ENCODE data around the gene RNASE12.

The RNASE12 gene

DNA sequence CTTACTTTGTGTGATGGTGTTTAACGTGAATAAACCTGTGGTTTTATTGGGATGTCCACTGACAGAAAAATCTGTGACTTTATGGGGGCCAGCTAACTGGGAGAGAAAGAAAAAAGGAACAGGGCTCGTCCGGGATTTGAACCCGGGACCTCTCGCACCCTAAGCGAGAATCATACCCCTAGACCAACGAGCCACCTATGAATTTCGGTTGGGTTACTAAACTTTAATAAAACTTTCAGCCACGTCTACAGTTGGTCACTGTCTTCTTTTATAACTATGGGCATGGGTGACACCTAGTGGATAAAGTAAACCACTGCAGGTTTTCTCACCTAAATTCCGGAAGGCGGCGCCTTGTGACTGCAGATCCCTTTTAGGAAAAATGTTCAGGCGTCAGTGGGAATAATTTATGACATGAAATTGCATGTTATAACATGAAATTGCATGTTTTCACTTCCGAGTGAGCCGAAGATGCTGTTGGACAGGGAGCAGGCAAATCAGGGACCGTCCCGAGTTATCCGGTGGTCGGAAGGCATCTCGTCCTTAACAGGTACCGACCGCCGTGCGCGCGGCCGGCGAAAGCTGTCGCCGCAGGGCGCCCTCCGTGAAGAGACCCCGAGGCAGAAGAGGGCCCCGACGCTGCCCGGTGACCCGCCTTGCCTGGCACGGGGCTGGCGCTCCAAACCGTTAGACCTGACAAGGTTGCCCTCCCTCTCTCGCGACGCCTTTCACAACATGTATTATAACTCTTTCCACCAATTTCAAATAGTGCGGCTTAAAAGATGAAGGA lies 18.2 kb upstream of the RNASE12 start:
- H3K9ac ChIP-seq (ENCODE audit: insufficient read length), result peak overlapping the region; percentile 75
- H3K27ac ChIP-seq, result no peak overlapping the region
- TF ChIP-seq POLR2AphosphoS5 (IDR thresholded peaks at IDR 0.05; ENCODE audit: borderline replicate concordance, low read depth, low read length) (no peak), EZH2 (IDR thresholded peaks at IDR 0.05) (no peak), FOXP2 (optimal IDR thresholded peaks at IDR 0.05; ENCODE audit: control extremely low read depth, extremely low read length, insufficient read depth) (no peak)
- no peaks in the 10 kb centered on the region for H3K9me3 ChIP-seq (ENCODE audit: low read depth, low read length)
- peak; percentile 89 for DNase-seq (ENCODE audit: low read depth, low spot score)
- no peaks in the 10 kb centered on the region for H3K36me3 ChIP-seq (ENCODE audit: insufficient read depth, low read length)
- H3K4me3 ChIP-seq, result peak overlapping the region; percentile 97

DNA sequence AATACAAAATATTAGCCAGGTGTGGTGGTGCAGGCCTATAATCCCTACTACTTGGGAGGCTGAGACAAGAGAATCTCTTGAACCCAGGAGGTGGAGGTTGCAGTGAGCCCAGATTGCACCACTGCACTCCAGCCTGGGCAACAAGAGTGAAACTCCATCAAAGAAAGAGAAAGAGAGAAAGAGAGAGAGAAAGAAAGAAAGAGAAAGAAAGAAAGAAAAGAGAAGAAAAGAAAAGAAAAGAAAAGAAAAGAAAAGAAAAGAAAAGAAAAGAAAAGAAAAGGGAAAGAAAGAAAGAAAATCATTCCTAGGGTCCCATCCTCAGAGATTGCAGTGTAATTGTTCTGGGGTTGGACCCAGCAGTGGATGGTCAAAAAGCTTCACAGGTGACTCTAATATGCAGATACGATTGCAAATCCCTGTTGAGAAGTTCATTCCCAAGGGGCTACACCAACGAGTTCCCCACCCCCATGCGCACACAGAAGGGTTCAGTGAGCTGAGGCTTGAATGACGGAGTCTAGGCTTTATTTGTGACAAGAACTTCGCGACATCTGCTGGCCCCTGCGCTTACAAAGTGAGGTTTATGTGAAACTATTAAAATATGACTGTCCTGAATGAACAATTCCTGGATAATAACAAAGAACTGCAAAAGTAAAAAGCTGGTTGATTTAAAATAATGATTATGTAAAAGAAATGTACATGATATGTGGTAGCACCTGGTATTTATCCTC lies 17.4 kb upstream of the RNASE12 start:
- H3K27ac ChIP-seq, result no peak overlapping the region
- no peaks in the 10 kb centered on the region for H3K36me3 ChIP-seq (ENCODE audit: insufficient read depth, low read length)
- peak overlapping the region; percentile 97 for H3K4me3 ChIP-seq
- no peaks in the 10 kb centered on the region for H3K9me3 ChIP-seq (ENCODE audit: low read depth, low read length)
- H3K9ac ChIP-seq (ENCODE audit: insufficient read length), result no peak overlapping the region
- TF ChIP-seq POLR2AphosphoS5 (IDR thresholded peaks at IDR 0.05; ENCODE audit: borderline replicate concordance, low read depth, low read length), result no peak
- no peak for TF ChIP-seq FOXP2 (optimal IDR thresholded peaks at IDR 0.05; ENCODE audit: control extremely low read depth, extremely low read length, insufficient read depth)
- no peak for TF ChIP-seq EZH2 (IDR thresholded peaks at IDR 0.05)
- no peak for DNase-seq (ENCODE audit: low read depth, low spot score)

DNA sequence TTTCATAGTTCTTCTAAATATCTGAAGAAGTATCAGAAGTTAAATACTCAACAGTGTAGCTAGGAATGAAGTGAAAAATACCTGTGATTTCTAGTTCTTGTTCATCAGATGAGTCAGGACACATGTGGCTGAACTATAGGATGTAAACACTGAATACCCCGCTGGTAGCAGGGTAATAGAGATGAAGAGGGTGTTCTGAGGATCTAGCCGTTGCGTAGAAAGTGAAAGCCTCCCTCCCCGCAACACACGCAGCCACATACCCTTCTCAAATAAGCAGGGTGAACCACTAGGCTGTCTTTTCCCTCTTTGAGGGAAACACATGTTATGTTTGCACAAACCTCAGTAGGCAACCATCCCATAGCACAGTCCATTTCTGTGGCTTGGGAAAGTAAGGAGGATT lies 16.4 kb upstream of the RNASE12 start:
- Histone ChIP-seq H3K4me3 (no peak overlapping the region), H3K9ac (ENCODE audit: insufficient read length) (no peak overlapping the region)
- TF ChIP-seq POLR2AphosphoS5 (IDR thresholded peaks at IDR 0.05; ENCODE audit: borderline replicate concordance, low read depth, low read length) (no peak), EZH2 (IDR thresholded peaks at IDR 0.05) (no peak), FOXP2 (optimal IDR thresholded peaks at IDR 0.05; ENCODE audit: control extremely low read depth, extremely low read length, insufficient read depth) (no peak)

GRCh38 chr14:20606902-20607242 lies 15.7 kb upstream of the RNASE12 start:
- H3K9ac ChIP-seq (ENCODE audit: insufficient read length), result no peak overlapping the region
- no peak for DNase-seq (ENCODE audit: low read depth, low spot score)
- TF ChIP-seq POLR2AphosphoS5 (IDR thresholded peaks at IDR 0.05; ENCODE audit: borderline replicate concordance, low read depth, low read length) (no peak), EZH2 (IDR thresholded peaks at IDR 0.05) (no peak), FOXP2 (optimal IDR thresholded peaks at IDR 0.05; ENCODE audit: control extremely low read depth, extremely low read length, insufficient read depth) (no peak)
- H3K36me3 ChIP-seq (ENCODE audit: insufficient read depth, low read length), result no peaks in the 10 kb centered on the region
- no peak overlapping the region for H3K27ac ChIP-seq
- no peaks in the 10 kb centered on the region for H3K9me3 ChIP-seq (ENCODE audit: low read depth, low read length)
- no peak overlapping the region for H3K4me3 ChIP-seq

More for the DNA sequence above, 16.4 kb upstream of the RNASE12 start:
- no peaks in the 10 kb centered on the region for H3K9me3 ChIP-seq (ENCODE audit: low read depth, low read length)
- no peaks in the 10 kb centered on the region for H3K36me3 ChIP-seq (ENCODE audit: insufficient read depth, low read length)
- no peak for DNase-seq (ENCODE audit: low read depth, low spot score)
- H3K27ac ChIP-seq, result no peak overlapping the region

DNA sequence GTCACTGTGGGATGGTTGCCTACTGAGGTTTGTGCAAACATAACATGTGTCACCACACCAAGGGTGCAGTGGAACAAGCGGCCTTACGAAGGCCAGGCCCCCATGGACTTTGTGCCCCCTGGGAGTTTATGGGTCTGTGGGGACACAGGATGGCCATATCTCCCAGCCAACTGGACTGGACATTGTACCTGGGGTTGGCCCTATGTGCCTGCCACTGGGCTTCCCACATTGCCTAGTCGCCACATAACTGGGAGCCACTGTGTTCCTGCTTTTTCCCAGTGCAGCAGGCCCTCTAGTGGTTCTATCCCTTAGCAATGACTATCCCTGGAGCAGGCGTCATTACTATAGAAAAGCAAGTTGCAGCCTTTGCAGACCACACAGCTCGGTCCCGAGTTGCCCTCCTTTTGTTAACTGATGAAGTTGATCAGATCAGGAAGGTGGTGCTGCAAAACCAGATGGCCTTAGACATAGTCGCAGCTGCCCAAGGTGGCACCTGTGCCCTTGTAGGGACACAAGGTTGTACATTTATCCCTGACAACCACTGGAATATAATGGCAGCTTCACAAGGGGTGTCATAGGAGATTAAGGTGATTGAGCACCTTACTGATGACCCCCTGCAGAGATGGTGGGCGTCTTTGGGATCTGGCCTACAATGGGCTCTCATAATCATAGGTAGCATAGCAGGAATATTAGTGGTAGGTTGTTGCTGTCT lies 15.2 kb upstream of the RNASE12 start:
- H3K27ac ChIP-seq, result no peak overlapping the region
- no peak overlapping the region for H3K9ac ChIP-seq (ENCODE audit: insufficient read length)
- DNase-seq (ENCODE audit: low read depth, low spot score), result no peak
- no peaks in the 10 kb centered on the region for H3K36me3 ChIP-seq (ENCODE audit: insufficient read depth, low read length)
- TF ChIP-seq FOXP2 (optimal IDR thresholded peaks at IDR 0.05; ENCODE audit: control extremely low read depth, extremely low read length, insufficient read depth) (no peak), POLR2AphosphoS5 (IDR thresholded peaks at IDR 0.05; ENCODE audit: borderline replicate concordance, low read depth, low read length) (no peak), EZH2 (IDR thresholded peaks at IDR 0.05) (no peak)
- H3K4me3 ChIP-seq, result no peak overlapping the region
- H3K9me3 ChIP-seq (ENCODE audit: low read depth, low read length), result no peaks in the 10 kb centered on the region

- Histone ChIP-seq H3K36me3 (ENCODE audit: insufficient read depth, low read length) (no peaks in the 10 kb centered on the region), H3K9me3 (ENCODE audit: low read depth, low read length) (no peaks in the 10 kb centered on the region), H3K9ac (ENCODE audit: insufficient read length) (no peak overlapping the region), H3K4me3 (no peak overlapping the region), H3K27ac (no peak overlapping the region)
- no peak for TF ChIP-seq POLR2AphosphoS5 (IDR thresholded peaks at IDR 0.05; ENCODE audit: borderline replicate concordance, low read depth, low read length)
- TF ChIP-seq FOXP2 (optimal IDR thresholded peaks at IDR 0.05; ENCODE audit: control extremely low read depth, extremely low read length, insufficient read depth), result no peak
- TF ChIP-seq EZH2 (IDR thresholded peaks at IDR 0.05), result no peak
- DNase-seq (ENCODE audit: low read depth, low spot score), result no peak
Observed at GRCh38 chr14:20603813-20604690, 12.9 kb upstream of the RNASE12 start.

DNA sequence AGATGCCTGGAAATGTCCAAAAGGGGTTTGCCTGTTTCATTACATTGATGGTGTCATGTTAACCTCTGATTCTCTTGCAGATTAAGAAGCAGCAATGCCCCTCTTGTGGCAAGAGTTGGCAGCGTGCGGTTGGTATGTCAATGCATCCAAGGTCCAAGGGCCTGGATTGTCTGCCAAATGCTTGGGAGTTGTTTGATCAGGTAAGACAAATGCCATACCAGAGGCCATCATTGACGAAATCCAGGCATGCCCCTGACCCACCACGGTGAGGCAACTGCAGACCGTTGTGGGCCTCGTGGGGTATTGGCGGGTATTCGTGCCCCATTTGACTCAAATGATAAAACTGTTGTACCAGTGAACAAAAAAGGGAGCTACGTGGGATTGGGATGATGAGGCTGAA lies 11.4 kb upstream of the RNASE12 start:
- no peak overlapping the region for H3K27ac ChIP-seq
- no peak for TF ChIP-seq POLR2AphosphoS5 (IDR thresholded peaks at IDR 0.05; ENCODE audit: borderline replicate concordance, low read depth, low read length)
- TF ChIP-seq EZH2 (IDR thresholded peaks at IDR 0.05), result no peak
- TF ChIP-seq FOXP2 (optimal IDR thresholded peaks at IDR 0.05; ENCODE audit: control extremely low read depth, extremely low read length, insufficient read depth), result no peak
- no peaks in the 10 kb centered on the region for H3K9me3 ChIP-seq (ENCODE audit: low read depth, low read length)
- no peaks in the 10 kb centered on the region for H3K36me3 ChIP-seq (ENCODE audit: insufficient read depth, low read length)
- H3K4me3 ChIP-seq, result no peak overlapping the region
- no peak overlapping the region for H3K9ac ChIP-seq (ENCODE audit: insufficient read length)
- DNase-seq (ENCODE audit: low read depth, low spot score), result no peak
